Measurements from ENCODE around the gene ELMO1. TPM values are rescaled to one million over a fixed set of nuclear protein-coding genes. Genes with fewer than 3 reads are reported as not detected.

Gene ELMO1
- total RNA-seq, 1 experiment from 2014 or later: 21.7 TPM

DNA sequence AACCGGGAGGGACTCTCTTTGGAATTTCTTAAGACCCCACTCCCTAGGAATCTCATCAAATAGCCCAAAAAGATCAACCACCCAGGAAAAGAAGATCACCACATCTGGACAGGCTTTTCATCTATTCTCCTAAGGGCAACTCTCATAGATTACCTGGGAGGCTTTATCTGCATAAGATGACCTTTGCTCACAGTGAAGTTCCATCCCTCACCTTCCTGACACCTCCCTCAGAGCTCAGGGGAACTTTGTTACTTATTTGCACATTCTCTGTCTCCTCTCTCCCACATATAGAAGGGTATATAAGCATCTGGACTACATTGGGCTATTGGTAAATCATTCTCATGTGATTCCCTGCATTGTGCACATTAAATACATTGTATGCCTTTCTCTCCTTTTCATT is 80.1 kb downstream of the ELMO1 start:
- no peak for DNase-seq (ENCODE audit: low read depth)

DNA sequence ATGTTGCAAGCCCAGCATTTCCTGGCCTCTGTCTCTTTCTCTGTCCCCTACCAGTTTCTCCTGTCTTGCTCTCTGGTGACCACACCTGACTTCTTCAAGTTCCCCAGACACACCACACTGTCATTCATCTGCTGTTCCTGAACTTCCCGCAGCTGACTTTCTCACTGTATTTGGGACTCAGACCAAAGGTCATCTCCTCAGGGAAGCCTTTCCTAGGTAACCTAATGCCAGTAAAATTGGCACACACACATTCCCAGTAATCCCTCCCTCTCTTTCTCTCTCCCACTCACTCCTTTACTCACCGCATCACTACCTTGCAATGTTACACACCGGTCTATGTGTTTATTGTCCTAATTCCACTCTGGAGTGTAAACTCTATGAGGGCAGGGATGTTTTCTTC is 81.7 kb downstream of the ELMO1 start:
- DNase-seq (ENCODE audit: low read depth): no peak

DNA sequence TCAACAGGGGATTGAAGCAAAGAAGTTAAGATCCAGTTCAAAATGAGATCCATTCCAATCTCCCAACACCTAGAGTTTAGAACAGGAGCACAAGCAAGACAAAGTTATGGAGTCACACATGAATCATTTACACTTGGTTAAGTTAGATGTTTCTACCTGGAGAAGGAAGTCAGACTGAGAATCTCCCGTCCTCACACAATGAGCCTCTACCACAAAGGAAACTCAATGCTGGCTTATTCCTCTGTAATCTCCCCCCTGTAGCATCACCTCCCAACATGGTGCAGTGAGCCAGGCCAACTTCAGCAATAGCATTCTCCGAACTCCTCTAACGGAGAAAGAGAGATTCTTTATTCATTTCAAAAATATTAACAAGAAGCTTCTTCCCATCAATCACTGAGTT is 82.2 kb downstream of the ELMO1 start:
- no peak for DNase-seq (ENCODE audit: low read depth)

DNA sequence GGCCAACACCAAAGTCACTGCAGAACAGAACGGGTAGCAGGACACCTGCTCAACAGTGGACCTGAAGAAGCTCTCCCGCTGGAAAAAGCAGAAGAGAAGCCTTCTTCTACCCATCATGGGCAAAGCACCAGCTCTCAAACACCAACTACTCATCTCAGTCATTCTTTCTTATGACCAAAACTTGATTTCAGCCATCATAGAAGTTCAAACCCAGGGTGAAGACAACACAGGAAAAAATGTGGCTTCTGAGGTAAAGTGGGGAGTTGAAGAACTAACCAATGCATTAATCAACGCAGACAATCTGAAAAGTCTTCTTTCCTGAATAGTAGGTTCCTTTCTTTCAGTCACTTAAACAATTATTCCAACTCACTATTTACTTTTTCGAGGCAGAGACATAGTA is 83.3 kb downstream of the ELMO1 start:
- no peak for DNase-seq (ENCODE audit: low read depth)

DNA sequence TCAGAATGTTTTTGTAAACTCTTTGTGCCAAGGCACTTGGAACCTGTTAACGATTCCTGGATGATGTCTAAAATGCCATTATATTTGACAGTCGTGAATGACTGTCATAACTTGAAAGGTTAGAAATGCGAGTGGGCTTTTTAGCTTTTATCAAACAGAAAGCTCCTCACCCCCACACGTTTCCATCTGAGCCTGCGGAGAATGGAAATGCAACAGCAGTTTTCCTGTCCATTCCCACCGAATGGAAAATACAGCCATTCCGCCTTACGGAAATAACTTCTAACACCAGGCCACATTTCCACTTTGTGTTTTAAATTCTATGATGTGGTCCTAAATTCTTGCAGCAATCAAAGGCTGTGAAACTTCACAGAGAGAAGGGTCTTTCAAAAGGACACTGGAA is 83.8 kb downstream of the ELMO1 start:
- no peak for DNase-seq (ENCODE audit: low read depth)

DNA sequence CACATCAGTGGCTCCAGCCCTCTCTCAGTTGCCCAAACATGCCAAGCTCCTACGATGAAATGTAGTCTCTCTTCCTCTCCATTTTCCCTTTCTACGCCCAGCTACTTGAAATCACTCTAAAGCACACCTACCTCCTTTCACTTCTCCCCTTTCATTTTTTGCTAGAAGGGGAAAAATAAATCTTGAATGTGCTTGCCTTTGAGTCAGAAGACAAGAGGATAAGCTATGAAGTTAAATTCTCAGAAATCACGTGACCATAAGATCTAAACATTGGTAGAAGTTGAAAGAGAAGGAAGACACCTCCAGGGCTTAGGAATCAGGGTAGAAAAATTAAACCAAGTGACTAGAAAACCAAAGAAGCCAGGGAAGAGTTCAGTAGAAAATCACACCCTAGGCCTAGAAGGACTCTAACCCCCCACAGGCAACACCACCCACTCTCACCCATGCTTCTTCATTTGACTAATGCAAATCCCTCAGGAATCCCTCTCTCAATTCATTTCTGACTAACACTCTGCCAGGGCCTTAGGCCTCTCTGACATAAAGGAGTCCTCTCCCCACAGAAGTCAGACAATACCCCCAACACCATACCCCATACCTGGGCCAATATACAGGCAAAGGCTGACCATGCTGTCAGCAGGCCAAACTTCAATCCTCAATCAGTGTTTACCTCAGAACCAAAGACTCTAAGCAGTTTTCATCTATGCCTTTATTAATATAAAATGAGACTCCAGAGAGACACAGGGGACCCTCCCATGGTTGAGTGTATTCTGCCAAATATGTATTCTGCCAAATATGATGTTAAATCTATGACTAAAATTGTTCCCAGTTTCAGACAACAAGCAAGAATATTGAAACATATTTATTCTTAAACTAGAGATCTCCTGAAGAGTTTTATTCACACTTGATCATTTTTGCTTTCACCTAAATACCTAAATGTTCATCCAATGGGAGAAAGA is 84.8 kb downstream of the ELMO1 start:
- no peak for DNase-seq (ENCODE audit: low read depth)

DNA sequence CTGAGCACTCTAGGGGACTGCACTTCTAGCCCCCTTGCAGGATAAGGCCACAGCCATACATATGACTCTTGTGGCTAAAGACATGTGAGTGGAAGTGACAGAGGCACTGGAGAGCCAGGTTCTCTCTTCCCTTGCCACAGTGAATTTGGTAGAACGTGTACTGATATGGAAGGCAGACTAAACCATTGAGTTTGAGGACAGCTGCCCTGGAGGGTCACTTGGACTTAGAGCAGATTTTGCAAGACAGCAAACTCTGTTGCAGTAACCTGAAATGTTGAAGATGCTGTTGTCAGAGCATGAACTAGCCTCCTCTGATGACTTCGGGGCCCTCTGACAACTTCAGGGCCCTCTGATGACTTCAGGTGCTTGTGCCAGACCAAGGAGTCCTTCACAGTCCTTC is 85.9 kb downstream of the ELMO1 start:
- no peak for DNase-seq (ENCODE audit: low read depth)

DNA sequence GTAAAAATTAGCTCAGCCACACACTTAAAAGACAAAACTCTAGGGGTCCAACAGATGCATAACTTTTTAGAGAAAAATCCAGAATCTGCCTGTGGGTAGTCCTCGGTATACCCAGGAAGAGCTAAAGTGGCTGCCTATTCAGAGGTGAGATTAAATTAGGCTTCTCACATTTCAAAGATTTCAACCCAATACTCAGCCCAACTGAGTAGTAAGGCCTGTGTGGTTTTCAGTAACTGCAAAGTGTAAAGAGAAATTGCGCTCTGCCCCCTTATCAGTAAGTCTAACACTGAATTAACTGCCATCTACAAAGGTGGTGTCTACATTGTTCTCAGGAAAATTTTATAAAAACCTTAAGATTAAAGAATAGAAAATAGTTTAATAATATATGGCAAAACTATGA is 88.2 kb downstream of the ELMO1 start:
- DNase-seq (ENCODE audit: low read depth): no peak

DNA sequence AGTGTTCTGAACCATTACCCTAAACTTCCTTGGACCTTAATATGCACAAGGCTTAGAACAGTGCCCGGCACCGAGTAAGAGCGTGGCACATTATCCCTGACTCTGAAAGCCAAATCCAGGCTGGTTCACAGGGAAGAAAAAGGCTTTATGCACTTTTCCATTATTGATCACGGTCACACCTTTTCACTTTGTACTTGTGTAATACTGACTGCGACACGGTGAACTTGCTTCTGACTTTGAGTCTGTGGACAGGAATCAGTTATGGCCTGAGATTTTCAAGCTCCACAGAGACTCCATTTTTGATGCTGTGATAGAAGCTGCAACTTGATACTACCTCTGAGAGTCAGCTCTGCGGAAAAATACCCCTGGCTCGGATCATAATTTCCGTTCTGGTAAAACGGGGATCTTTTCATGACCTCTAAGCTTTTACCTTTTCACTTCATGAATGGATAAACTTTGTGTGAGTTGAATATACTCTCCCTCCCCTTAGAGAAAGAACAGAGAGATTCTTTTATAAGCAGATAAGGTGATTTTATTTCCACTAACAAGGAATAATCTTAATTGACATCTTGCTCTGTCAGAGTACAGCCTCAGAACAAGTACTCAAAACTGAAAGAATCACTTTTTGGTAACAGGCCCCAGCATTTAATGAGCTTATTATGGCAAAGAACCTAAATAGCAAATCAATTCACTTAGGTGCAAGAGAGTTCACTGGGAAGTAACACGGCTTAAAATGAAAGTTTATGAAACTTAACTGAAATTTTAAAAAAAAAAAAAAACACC is 88.8 kb downstream of the ELMO1 start:
- DNase-seq (ENCODE audit: low read depth): peak; percentile 43

DNA sequence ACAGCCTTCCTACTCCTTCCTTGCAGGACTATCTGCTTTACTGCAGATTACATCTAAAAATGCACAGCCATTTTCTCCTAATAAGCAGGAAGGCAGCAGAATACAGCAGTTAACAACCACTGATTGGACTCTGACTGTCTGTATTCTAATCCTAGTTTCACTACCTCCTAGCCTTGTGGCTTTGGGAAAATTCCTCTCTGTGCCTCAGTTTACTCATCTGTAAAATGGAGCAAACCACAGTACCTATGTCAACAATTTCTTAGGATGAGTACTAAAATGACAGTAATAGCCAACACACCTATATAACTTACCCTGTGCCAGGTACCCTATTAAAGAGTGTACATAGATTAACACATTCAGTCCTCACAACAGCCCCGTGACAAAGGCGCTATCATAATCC is 89.5 kb downstream of the ELMO1 start:
- no peak for DNase-seq (ENCODE audit: low read depth)

DNA sequence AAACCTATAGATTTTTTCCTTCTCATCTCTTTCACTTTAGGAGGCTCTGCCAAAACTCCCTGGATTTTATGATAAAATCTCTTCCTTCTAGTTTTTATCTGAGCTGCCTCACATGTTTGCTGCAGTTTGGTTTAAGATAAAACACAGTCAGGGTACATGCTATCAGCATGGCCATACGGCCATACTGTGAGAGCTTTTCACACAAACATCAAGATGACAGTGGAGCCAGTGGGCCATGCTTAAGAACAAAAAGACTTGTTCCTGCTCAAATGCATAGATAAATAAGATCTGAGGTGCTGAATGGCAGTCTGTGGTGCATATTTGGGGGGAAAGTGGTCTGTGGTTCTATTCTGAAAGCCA is 91.0 kb downstream of the ELMO1 start:
- DNase-seq (ENCODE audit: low read depth): no peak

DNA sequence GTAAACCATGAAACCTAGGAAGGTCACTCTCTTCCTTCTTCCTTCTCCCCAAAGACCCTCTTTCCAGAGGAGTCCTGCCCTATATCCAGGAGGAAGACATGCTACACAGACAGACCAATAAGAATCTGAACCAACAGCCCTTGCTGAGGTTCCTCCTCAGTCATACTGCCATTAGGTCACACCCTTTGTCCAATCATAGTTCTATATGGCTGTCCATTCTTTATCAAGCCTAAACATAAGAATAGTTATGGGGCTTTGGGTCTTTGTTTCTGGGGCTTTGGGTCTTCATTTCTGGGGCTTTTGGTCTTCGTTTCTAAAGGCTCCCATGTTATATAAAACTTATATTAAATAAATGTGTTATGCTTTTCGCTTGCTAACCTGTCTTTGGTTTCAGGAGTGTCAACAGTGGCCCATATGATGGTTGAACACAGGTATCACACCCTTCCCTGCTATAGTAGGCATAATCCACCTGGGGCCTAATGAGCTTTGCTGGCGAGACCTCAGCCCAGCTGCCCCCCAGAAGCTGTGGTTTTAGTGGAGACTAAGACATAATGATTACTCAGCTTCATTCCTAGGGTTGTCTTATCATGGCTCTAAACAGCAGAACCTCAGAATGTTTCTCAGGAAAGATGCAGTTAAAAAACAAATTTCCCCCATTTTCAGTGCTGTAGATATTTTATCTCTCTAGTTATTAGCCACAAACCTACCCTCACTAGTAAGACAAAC is 91.6 kb downstream of the ELMO1 start:
- peak; percentile 56 for DNase-seq (ENCODE audit: low read depth)

DNA sequence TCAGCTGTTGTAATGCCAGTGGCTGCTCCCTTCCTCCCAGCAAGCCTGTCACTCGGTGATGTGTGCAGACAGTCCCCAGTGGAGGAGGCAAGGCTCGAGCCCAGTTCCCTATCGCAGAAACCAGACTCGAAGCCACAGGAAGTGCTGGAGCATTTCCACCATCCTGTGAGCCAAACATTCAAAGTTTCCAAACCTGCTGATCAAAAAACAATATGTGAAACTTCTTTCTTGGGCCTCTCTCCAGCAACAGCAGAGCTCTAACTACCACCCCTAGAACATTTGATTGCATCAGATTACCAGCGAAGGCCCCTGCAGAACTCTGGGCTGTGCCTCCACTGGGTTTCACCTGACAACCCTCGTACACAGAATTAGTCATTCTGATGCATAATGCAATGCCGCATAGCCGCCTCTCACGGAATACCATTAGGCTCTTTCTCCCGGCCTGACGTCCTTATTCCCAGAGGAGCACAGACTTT is 94.0 kb downstream of the ELMO1 start:
- DNase-seq (ENCODE audit: low read depth): peak; percentile 96

DNA sequence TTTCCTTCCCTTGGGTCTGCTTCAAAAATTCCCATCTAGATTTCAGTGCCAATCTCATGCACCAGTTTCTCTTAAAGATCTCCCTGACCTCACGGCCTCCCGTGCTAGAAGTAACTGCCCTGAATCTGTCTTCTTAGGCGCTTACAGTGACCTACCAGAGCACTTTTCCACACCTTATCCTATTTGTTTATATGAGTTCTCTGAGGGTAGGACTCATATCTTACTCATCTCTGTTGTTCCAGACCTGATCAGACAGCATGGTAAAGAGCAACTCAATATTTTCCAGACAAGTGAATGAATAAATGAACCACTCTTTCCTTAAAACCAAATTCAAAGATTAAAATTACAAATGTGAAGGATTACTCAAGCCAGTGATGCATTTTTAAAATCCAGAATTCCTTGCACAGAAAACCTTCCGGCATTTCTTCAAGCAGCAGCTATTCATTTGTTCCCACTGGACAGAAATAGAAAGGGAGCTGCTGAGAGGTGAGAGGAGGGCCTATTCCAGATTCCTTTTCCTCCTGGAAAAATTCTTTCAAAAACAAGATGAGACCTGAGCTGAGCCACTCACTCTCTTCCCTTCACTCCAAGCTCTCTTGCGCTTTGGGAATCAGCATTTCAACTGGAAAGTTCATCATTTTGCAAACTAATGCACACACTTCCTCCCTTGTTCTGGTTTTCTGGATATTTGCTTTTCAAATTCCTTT is 94.6 kb downstream of the ELMO1 start:
- peak; percentile 55 for DNase-seq (ENCODE audit: low read depth)

DNA sequence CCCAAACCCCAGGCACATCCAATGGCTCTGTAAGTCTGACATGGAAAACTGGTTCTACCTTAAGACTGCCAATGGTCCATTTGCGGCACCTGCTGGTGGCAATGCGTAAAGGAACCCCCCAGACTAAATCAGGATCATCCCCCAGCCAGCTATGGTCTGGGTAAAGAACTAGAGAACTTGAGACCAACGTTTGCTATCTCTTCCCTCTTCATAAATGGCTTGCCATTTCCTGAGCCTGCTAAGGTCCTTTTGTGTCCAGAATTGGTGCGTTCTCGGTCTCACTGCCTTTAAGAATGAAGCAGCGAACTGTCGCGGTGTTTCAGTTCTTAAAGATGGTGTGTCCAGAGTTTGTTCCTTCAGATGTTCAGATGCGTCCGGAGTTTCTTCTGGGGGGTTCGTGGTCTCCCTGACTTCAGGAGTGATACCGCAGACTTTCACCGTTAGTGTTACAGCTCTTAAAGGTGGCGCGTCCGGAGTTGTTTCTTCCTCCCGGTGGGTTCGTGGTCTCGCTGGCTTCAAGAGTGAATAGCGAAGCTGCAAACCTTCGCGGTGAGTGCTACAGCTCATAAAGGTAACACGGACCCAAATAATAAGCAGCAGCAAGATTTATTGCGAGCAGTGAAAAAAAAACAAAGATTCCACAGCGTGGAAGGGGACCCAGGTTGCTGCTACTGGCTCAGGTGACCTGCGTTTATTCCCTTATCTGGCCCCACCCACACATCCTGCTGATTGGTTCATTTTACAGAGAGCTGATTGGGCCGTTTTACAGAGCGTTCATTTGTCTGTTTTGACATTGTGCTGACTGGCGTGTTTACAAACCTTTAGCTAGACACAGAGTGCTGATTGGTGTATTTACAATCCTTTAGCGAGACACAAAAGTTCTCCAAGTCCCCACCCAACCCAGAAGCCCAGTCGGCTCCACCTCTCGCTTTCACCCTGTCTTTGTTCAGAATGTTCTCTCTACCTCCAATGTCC is 95.4 kb downstream of the ELMO1 start:
- DNase-seq (ENCODE audit: low read depth): no peak

DNA sequence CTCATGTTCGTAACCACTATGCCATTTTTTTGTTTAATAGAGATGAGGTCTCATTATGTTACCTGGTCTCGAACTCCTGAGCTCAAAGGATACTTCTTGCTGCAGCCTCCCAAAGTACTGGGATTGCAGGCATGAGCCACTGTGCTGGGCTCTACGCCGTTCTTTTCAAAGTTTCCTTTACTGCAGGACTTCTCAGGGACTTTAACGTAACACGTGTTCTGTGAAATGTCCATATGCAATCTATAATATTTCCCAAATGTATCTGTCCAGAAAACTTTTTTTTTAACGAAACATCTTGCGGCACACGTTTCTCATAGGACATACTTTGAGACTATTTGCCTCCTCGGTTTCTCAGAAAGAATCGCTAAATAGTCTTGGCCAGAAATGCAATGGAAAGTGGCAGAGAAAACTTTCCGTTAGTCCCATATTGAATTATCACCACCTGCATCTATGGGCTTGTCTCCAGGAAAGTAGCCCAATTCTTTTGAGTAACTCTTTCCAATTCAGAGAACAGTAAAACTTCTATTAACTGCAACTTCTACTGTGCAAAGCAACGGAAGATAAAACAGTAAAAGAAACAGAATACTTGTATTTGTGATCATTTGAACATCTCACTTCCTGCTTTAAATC is 96.3 kb downstream of the ELMO1 start:
- no peak for DNase-seq (ENCODE audit: low read depth)

DNA sequence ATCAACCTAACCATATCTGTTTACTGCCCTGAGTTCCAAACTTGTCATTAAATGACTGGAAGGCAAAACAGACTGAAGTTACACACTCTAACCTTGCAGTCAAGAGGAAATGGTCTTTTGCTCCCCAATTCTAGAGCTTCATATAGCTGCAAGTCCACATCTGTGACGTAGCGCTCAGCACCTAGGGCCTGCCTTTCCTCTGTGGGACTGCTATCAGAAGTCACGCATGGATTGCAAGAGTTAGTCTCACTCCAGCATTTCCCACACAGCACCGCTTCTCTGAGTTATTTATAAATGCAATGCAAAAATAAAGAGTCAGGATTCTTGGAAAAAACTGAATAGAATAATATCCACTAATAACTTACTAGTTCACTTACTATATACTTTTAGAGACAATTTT is 96.9 kb downstream of the ELMO1 start:
- DNase-seq (ENCODE audit: low read depth): no peak

DNA sequence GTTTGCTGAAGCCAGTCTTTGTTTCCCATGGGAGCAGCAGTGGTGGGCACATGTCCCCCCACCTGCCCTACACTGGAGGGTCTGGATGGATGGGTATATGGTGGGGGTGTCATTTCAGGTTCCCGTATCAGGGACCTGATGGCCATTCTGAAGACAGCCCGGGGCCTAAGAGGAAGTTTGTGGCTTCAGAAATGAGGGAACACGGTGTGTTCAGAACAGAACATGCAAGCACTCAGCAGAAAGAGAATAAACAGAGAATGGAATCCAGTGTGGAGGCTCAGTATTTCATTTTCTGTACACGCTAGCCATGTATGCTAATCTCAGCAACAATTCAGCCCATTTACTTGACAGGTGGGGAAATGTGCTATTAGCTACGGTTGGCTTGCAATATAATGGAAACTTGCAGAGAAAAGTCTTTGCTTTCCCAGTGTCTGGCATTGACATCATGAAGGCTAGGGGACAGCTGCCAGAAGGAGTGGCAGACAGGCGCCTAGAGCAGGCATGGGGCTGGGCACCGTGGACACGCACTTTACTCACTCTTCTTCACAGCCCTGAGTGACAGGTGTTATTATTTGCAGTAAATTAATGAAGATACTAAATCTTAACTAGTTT is 98.6 kb downstream of the ELMO1 start:
- DNase-seq (ENCODE audit: low read depth): no peak

DNA sequence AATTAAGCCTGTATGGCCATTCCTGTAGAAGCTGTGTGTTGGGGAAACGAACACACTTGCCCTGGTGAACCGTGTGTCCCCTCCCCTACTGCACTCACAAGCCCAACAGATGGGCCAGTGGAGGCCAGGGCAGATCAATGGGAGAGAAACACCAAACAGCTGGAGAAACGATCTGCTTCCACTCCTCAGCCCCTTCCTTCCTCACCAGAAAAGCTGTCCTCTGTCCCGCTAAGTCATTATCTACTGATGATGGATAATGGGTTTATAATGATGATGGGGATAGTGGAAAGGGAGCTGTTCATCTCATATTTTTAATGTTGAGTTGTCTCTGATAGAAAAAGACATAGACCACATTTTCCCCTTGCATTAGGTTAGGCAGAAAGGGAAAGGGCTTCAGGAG is 99.7 kb downstream of the ELMO1 start:
- DNase-seq (ENCODE audit: low read depth): no peak

DNA sequence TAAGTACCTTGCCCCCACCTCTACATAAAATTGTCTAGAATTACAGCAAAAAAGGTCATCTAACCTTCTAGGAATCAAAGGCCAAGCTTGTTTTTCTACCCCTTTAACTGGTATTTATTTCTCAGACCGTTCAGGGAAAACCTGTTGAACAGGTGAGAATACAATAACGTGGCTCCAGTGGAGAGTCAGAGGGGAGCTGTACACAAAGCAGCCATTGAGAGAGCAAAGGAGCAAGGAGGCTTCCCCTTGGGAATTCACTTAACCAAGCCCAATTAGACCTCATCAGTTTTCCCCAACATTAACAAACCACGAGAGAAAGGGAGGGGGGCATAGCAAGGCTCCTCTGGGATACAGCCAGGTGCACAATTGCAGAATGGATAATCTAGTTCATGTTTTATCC is 101.9 kb downstream of the ELMO1 start:
- no peak for DNase-seq (ENCODE audit: low read depth)
